Islet precursor cell (in vitro differentiated cells): ENCODE measurements around the gene SRRM1.
"Not testable (repeated sequence)": the region's sequence is repeated elsewhere in the genome, so short reads cannot be mapped to it uniquely, and the experiment has no call there.

Source experiments
- DNase-seq: peaks from one replicate; pipeline ENCODE4 v3.0.0-alpha.2; 2018

SRRM1 gene

GRCh38 chr1:24696041-24696755 is 53.1 kb downstream of the SRRM1 start:
- no peak for DNase-seq

- DNase-seq, result no peak
Observed at GRCh38 chr1:24696756-24697330, 53.7 kb downstream of the SRRM1 start.

- DNase-seq, result not testable (repeated sequence)
Observed at GRCh38 chr1:24697453-24698001, 54.4 kb downstream of the SRRM1 start.

GRCh38 chr1:24698326-24698725 is 55.2 kb downstream of the SRRM1 start:
- DNase-seq, result not testable (repeated sequence)

- peak; percentile 75 for DNase-seq
Observed at GRCh38 chr1:24699628-24700027, 56.5 kb downstream of the SRRM1 start.

GRCh38 chr1:24702511-24703293 is 59.6 kb downstream of the SRRM1 start:
- DNase-seq, result peak; percentile 97

GRCh38 chr1:24704411-24705259 is 61.5 kb downstream of the SRRM1 start:
- peak; percentile 87 for DNase-seq

- DNase-seq, result peak; percentile 94
Observed at GRCh38 chr1:24705260-24706073, 62.4 kb downstream of the SRRM1 start.

GRCh38 chr1:24706074-24706389 is 62.9 kb downstream of the SRRM1 start:
- DNase-seq, result not testable (repeated sequence)

- no peak for DNase-seq
Observed at GRCh38 chr1:24707687-24708086, 64.6 kb downstream of the SRRM1 start.

GRCh38 chr1:24708938-24709337 is 65.8 kb downstream of the SRRM1 start:
- no peak for DNase-seq

- DNase-seq, result no peak
Observed at GRCh38 chr1:24709791-24710441, 66.8 kb downstream of the SRRM1 start.

- no peak for DNase-seq
Observed at GRCh38 chr1:24711329-24711728, 68.2 kb downstream of the SRRM1 start.

GRCh38 chr1:24713176-24713575 is 70.1 kb downstream of the SRRM1 start:
- DNase-seq, result peak; percentile 76

- no peak for DNase-seq
Observed at GRCh38 chr1:24713736-24714135, 70.6 kb downstream of the SRRM1 start.

GRCh38 chr1:24714859-24715520 is 71.9 kb downstream of the SRRM1 start:
- DNase-seq, result no peak

GRCh38 chr1:24715658-24716057 is 72.6 kb downstream of the SRRM1 start:
- no peak for DNase-seq

GRCh38 chr1:24717887-24718650 is 75.0 kb downstream of the SRRM1 start:
- no peak for DNase-seq

- DNase-seq, result peak; percentile 83
Observed at GRCh38 chr1:24720152-24720551, 77.0 kb downstream of the SRRM1 start.

- DNase-seq, result no peak
Observed at GRCh38 chr1:24721533-24721932, 78.4 kb downstream of the SRRM1 start.
